Activated CD8-positive, alpha-beta T cell treated with anti-CD3 and anti-CD28 coated beads for 36 hours (primary cell): ENCODE results near the gene CDC37. TPM values are rescaled to one million over a fixed set of nuclear protein-coding genes. Genes with fewer than 3 reads are reported as not detected.

Experiments used
- ATAC-seq: fragments of 200-7000 bp; cut with Tn5 transposase; one replicate; pipeline ENCODE4 v1.10.0; 2021; ENCODE audit warnings: mild to moderate bottlenecking, moderate library complexity
- CTCF ChIA-PET: fragments of 350-600 bp; sonication (Branson Sonifier 250); formaldehyde crosslinking; loops from one replicate; lab custom pipeline; 2021; ENCODE audit warnings: antibody characterized with exemption; lab: Charles Lee
- POLR2A ChIA-PET: fragments of 350-600 bp; sonication (Branson Sonifier 250); formaldehyde crosslinking; loops from one replicate; lab custom pipeline; 2021; ENCODE audit warnings: antibody characterized with exemption; lab: Charles Lee
- DNase-seq: peaks from one replicate; pipeline ENCODE4 v3.0.0-alpha.2; 2020
- H3K27ac Mint-ChIP-seq: one replicate; pipeline ENCODE4 v1.8.0; 2021; ENCODE audit warnings: mild to moderate bottlenecking, mixed read lengths
- H3K27me3 Mint-ChIP-seq: one replicate; pipeline ENCODE4 v1.8.0; 2021; ENCODE audit warnings: mixed read lengths
- H3K36me3 Mint-ChIP-seq: one replicate; pipeline ENCODE4 v1.8.0; 2021; ENCODE audit warnings: low read depth, mixed read lengths
- H3K4me1 Mint-ChIP-seq: one replicate; pipeline ENCODE4 v1.8.0; 2021; ENCODE audit warnings: low read depth, mixed read lengths
- H3K4me3 Mint-ChIP-seq: one replicate; pipeline ENCODE4 v1.8.0; 2021; ENCODE audit warnings: mild to moderate bottlenecking, moderate library complexity, mixed read lengths
- H3K9me3 Mint-ChIP-seq: one replicate; pipeline ENCODE4 v1.8.0; 2021; ENCODE audit warnings: mixed read lengths
- CTCF ChIP-seq: fragments of 200-600 bp; IDR thresholded peaks from one replicate; pipeline ENCODE4 v1.8.0; 2022; ENCODE audit warnings: antibody characterized with exemption, mild to moderate bottlenecking
- intact Hi-C: fragments of 100-400 bp; cut with micrococcal nuclease; formaldehyde crosslinking; loops from one replicate; pipeline ENCODE4 v1.10.0; 2022
- total RNA-seq, 2 experiments: library from RNA; stranded (reverse); gene quantifications; one replicate each; pipeline ENCODE4 v1.2.3, GENCODE V29; 2021

The CDC37 gene
- total RNA-seq, 2 experiments from 2014 or later: 236 to 238 TPM

- ATAC-seq (no peak), DNase-seq (no peak)
- intact Hi-C loops: no loop called here
- Mint-ChIP-seq H3K4me3 (no peak overlapping the region), H3K27ac (peak overlapping the region; percentile 92), H3K36me3 (peaks cover 16% of the 10 kb centered on the region), H3K9me3 (peaks cover 3% of the 10 kb centered on the region), H3K4me1 (peaks cover 80% of the 10 kb centered on the region), H3K27me3 (peaks cover 32% of the 10 kb centered on the region)
- no peak for TF ChIP-seq CTCF
- CTCF ChIA-PET: interaction anchor here (1.7 to 22.7 kb wide), 5 partner anchors 9 to 156 kb away, joined by 4 to 587 read pairs (median 6); partner anchors contain the start of genes CDC37 and ICAM1
- POLR2A ChIA-PET: interaction anchor here (0.6 to 3.9 kb wide), 8 partner anchors 11 to 74 kb away, joined by 3 to 25 read pairs (median 6); partner anchors contain the start of gene CDC37
These were observed 23.8 kb upstream of the CDC37 start for GRCh38 chr19:10427169-10427568.

GRCh38 chr19:10424011-10424637 lies 20.8 kb upstream of the CDC37 start:
- peak overlapping the region; percentile 71 for H3K4me3 Mint-ChIP-seq
- ATAC-seq (peak; percentile 10), DNase-seq (peak; percentile 83)
- ChIA-PET CTCF (interaction anchor here (1.3 to 22.7 kb wide), 3 partner anchors 15 to 165 kb away, joined by 4 to 587 read pairs (median 6); partner anchors contain the start of gene CDC37), POLR2A (interaction anchor here (0.6 to 2.1 kb wide), 7 partner anchors 8 to 336 kb away, joined by 3 to 26 read pairs (median 4); partner anchors contain the start of gene CDC37)
- H3K27me3 Mint-ChIP-seq: peaks cover 22% of the 10 kb centered on the region
- H3K36me3 Mint-ChIP-seq: peaks cover 15% of the 10 kb centered on the region
- H3K9me3 Mint-ChIP-seq: peaks cover 3% of the 10 kb centered on the region
- H3K27ac Mint-ChIP-seq: peak overlapping the region; percentile 97
- peak; percentile 97 for TF ChIP-seq CTCF
- H3K4me1 Mint-ChIP-seq: peaks cover 76% of the 10 kb centered on the region
- intact Hi-C loops: no loop called here

DNA sequence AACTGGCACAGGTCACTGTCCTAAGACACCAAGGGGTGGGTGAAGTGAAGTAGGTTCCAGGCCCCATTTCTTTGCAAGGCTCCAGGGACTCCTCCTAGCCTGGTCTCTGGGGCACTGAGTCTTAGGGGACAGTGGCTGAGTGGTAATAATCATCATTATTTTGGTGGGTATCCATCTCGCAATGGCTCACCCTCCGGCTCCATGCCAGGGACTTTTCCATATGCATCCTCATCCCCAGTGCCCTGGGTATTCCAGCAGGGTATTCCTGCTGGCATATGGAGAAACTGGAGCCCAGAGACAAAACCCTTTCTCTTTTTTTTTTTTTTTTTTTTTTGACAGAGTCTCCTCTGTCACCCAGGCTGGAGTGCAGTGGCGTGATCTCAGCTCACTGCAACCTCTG lies 19.5 kb upstream of the CDC37 start:
- H3K36me3 Mint-ChIP-seq: peaks cover 9% of the 10 kb centered on the region
- no peak overlapping the region for H3K4me3 Mint-ChIP-seq
- H3K4me1 Mint-ChIP-seq: peaks cover 73% of the 10 kb centered on the region
- intact Hi-C loops: no loop called here
- TF ChIP-seq CTCF: no peak
- peaks cover 16% of the 10 kb centered on the region for H3K27me3 Mint-ChIP-seq
- ATAC-seq (no peak), DNase-seq (no peak)
- ChIA-PET POLR2A (interaction anchor here (1.0 to 2.9 kb wide), 6 partner anchors 8 to 18 kb away, joined by 3 to 26 read pairs (median 6); partner anchors contain the start of gene CDC37), CTCF (interaction anchor here (1.1 to 22.7 kb wide), 2 partner anchors 13 to 14 kb away, joined by 4 to 587 read pairs; partner anchors contain the start of gene CDC37)
- H3K9me3 Mint-ChIP-seq: peaks cover 2% of the 10 kb centered on the region
- H3K27ac Mint-ChIP-seq: no peak overlapping the region

DNA sequence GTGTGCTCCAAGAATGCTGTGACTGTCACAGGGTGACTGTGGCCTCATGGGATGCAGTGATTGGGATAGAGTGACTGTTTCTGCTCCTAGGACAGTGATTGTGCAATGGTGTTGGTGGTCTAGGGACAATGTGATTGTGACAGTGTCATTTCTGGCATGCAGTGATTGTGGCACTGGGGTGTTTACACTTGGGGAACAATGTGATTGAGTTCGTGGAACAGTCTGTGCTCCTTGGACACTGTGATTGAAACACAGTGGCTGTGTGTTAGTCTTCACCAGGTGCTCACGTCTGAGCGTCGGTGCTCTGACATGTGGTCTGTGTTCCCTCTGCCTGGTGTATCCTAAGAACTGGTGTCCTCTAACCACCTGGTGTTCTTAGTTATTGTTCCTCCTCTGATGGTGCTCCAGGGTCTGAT lies 18.7 kb upstream of the CDC37 start:
- H3K9me3 Mint-ChIP-seq: no peaks in the 10 kb centered on the region
- ChIA-PET CTCF (interaction anchor here (0.7 to 22.7 kb wide), 7 partner anchors 10 to 190 kb away, joined by 3 to 587 read pairs (median 4); partner anchors contain the start of genes CDC37, ICAM1 and ICAM5), POLR2A (interaction anchor here (2.9 to 9.7 kb wide), 2 partner anchors 10 to 17 kb away, joined by 11 to 161 read pairs; partner anchors contain the start of gene CDC37)
- intact Hi-C loops: no loop called here
- DNase-seq: no peak
- peaks cover 5% of the 10 kb centered on the region for H3K36me3 Mint-ChIP-seq
- H3K27me3 Mint-ChIP-seq: peaks cover 17% of the 10 kb centered on the region
- ATAC-seq: no peak
- peaks cover 70% of the 10 kb centered on the region for H3K4me1 Mint-ChIP-seq
- peak overlapping the region; percentile 71 for H3K27ac Mint-ChIP-seq
- TF ChIP-seq CTCF: no peak
- H3K4me3 Mint-ChIP-seq: peak overlapping the region; percentile 76
